Stimulated activated CD4-positive, alpha-beta T cell treated with anti-CD3 and anti-CD28 coated beads, Interleukin-1b, Interleukin-23, amount 100 ng/mL, for 1 hour (primary cell): Measurements from ENCODE around the gene AQR.

Experiments used
- DNase-seq, 2 donors: peaks; one replicate each; pipeline ENCODE4 v3.0.0-alpha.2; 2020; ENCODE audit warnings: low read depth in 2 of 2

Gene AQR

DNA sequence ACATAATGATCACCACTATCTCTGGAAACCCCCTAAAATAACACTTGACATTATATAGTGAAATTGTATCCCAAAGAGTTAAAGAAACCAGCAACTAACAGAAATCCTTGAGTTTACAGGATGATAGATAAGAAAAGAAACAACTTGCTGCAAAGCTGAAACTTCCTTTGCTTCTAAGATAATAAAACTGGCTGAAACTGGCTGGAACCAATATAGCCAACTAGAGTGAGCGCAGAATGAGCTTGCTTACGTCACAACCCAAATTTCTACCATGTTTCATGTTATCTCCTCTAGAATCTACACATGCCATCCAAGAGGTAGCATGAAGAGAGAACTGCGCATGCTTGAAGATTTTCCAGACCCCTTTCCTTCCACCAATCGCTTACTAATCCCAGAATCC lies 90.4 kb downstream of the AQR start:
- no peak for DNase-seq

DNA sequence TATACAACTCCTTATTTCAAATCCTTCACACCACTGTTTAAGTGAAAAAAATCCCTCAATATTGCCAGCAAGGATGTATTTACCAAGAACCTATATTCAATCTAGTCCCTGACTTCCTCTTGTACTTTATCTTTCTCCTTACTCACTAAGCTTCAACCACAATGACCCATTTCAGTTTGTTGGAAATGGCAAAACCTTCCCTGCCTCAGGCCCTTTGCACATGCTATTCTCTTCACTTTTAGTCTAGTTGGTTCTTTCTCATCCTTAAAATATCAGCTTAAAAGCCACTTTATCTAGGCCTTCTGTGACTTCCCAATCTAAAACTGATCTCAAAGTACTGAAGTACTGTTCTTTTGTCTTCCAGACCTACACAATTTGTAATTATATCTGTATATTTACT lies 92.9 kb downstream of the AQR start:
- DNase-seq = no peak

DNA sequence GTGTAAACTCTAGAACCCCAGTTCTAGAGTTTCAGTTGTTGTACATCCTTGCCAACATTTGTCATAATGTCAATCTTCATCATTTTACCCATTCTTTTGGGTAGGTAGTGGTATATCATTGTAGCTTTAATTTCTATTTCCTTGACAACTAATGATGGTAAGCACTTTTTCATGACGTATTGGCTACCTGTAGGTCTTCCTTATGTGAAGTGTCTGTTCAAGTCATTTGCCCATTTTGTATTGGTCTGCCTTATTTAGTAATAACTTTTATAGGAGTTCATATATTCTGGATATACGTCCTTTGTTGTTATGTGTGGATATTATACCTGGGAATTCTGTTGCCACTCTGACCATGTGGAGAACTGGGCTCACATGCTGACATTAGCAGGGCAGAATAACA lies 100.4 kb downstream of the AQR start:
- no peak for DNase-seq

- no peak for DNase-seq
Observed at GRCh38 chr15:34865531-34865930, 104.0 kb downstream of the AQR start.

GRCh38 chr15:34861214-34861613 lies 108.3 kb downstream of the AQR start:
- no peak for DNase-seq

GRCh38 chr15:34855893-34856292 lies 113.6 kb downstream of the AQR start:
- no peak for DNase-seq

DNA sequence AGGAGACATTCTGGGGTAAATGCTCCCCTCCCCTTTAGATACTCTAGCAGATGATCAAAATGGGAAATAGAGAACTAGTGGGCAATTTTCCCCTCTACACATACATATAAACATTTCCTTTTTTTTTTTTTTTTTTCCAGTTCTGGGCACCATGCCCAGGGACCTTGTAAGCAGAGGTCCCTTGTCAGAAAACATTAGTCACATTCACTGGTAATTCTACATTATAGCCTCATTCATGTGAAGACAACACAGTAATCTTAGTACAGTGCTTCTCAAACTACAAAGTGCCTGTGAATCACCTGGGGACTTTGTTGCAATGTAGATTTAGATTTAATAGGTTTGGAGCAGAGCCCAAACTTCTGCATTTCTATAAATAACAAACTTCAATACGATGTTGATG lies 114.1 kb downstream of the AQR start:
- DNase-seq = no peak

DNA sequence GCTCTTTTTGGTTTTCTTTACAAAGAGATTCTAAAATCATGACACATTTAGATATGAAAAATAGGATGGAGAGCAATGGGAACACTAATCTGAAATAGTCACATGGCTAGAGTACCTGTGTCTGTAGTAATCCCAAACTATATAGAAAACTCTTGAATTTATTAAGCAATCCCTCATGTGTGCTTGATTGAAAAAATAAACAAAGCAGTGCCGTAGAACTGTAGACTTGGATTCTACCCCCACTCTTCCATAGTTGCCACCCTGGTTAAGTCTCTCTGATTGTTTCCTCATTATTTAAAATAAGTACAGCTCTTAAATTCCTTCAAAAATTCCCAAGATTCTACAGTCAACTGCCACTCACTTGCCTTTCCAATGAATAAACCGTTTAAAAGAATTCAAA lies 115.3 kb downstream of the AQR start:
- DNase-seq = no peak

- DNase-seq = no peak
Observed at GRCh38 chr15:34853001-34853758, 116.4 kb downstream of the AQR start.

DNA sequence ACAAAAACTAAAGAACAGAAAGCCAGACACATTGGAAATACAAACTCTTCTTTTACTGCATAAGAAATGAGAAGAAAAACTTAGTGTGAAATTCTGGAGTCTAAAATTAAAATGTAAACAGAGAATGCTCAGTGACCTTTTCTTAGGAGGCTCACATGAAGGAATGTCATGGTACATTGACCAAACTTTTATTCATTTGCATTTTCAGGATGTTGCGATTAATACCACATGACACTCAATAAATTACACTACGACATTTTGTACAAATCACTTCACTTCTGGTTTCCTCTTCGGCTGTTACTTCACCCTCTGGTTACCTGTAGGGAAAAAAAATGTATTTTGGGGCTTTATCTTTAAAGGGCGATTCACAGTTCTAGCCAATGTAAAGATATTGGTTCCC lies 117.8 kb downstream of the AQR start:
- DNase-seq = no peak

- DNase-seq = no peak
Observed at GRCh38 chr15:34851007-34851406, 118.5 kb downstream of the AQR start.

DNA sequence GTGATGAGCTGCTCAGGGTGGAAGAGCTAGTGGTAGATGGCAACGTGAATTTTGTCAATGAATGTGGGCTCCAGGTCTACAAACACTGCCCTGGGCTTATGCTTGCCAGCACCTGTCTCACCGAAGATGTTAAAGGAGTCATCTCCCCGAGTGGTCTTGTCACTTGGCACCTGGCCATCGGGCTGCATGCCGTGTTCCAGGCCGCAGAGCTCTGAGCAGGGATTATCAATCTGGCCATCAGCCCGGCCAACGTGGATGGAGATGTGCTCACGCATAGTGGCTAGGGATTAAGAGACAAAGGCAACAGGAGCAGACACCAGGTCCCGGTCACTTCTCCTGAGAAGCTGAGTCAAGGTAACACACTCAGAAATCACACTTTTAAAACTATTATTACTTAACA lies 119.4 kb downstream of the AQR start:
- DNase-seq = no peak

DNA sequence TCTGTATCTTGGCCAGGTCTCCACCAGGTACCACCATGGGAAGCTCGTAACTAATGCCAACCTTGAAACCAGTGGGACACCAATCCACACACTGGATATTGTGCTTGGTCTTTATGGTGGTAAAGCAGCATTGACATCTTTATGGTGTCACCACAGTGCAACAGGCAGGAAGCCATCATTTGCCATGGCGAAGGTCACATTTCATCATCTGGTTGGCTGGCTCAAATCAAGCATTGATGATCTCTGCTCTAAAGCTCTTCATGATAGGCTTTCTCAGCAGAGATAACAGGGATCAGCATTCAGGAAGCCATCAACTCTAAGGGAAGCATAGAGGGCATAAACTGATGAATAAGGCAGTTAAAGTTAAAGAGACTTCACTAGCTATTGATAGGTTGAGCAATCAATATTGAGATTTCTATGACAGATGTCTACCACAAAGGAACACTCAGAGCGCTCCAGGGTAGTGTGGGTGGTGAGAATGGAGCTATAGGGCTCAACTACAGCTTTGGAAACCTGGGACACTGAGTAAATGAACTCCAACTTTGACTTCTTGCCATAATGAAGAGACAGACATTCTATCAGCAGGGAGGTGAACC lies 120.1 kb downstream of the AQR start:
- no peak for DNase-seq

- no peak for DNase-seq
Observed at GRCh38 chr15:34847598-34847997, 121.9 kb downstream of the AQR start.

DNA sequence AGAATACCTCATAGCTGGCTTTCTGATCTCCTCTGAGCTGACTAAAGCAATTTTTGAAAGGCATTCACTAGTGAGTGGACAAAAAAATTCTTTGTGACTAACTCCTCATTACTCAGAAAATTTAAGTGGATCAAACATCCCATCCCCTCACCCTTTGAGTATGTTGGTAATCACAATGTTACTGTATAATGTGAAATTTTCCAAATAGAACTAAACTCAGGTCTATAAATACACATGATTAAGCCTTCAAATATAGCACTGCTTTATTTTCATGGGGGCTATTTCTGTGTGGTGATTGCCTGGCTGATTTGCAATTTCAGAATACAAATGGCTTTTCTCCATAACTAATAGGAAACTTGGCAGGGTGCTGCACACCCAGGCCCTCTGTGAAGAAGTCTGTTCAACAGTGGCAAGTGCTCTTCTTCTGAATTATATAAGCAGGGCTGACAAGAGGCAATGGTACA lies 128.2 kb downstream of the AQR start:
- no peak for DNase-seq

GRCh38 chr15:34838282-34838681 lies 131.3 kb downstream of the AQR start:
- no peak for DNase-seq

GRCh38 chr15:34837246-34838016 lies 132.1 kb downstream of the AQR start:
- DNase-seq = no peak

DNA sequence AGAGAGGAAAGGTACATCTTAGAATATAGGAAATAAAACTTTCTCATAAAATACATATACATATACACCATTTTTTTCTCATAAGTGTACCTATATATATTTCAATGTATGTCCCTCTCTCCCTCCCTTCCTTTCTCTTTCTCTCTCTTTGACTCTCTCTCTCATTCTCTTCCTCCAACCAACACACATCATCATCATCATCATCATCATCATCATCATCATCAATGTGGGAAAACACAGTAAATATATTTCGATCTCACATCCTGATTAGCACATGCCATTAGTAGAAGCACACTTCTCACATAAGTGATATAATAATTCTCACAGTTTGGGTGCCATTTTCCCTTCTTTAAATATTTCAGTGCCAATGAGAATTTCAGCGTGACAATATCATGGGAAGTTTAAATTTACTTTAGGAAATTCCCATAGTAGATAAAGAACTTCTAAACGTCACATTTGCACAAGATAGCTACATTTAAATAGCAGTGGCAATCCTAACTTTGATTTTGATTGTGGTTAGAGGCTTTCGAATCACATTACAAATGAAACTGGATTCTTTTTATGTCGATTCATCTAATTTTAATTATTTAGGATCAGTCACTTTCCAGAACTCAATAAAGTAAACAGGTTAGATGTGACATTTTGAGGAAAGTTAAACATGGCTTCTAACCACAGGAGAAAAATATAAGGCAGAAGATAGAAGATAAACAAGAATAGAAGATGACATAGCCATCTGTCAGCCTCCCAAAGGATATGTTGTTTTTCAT lies 141.2 kb downstream of the AQR start:
- no peak for DNase-seq

GRCh38 chr15:34821831-34822230 lies 147.7 kb downstream of the AQR start:
- no peak for DNase-seq

DNA sequence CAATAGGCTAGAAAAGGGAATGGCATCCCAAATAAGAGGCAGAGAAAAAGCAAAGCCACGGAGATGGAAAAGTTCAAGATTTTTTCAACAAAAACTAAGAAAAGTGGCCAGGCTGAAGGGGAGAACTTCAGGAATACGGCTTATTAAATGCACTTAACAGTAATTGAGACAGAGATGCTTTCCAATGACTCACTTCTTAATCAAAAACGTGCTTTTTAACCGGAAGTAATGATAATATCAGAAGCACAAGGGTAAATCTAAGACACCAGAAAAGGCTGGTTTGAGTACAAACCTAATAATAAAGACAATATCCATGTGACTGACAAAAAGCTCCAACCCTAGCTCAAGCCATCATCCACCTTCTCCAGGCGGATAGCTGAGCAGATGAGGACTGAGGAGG lies 149.4 kb downstream of the AQR start:
- no peak for DNase-seq

DNA sequence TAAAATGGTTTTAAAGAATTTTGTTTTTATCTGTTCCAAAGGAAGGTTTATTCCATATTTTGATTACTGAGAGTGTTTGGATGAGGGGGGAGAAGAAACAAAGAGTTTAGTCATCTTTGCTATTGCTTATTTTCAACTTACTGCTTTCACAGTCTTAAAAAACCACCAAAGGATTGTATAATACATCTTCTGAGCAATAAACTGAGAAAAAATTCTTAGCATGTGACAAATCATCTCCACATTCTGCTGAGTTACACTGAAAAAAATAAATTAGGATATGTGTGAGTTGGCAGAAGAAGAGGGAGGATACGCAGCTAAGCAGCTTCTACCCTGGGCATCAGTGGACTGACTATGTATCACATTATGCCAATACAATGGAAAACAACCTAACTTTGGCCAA lies 151.0 kb downstream of the AQR start:
- no peak for DNase-seq

GRCh38 chr15:34815836-34816235 lies 153.7 kb downstream of the AQR start:
- DNase-seq = no peak
